ENCODE results near the gene DRC3.

DRC3 gene

GRCh38 chr17:17928398-17929287, 44.0 kb upstream of the DRC3 start:
- no peak for TF ChIP-seq CTCF (IDR thresholded peaks at IDR 0.05; ENCODE audit: insufficient read depth, low read length, poor library complexity, severe bottlenecking)
- no peaks in the 10 kb centered on the region for H3K36me3 ChIP-seq (ENCODE audit: control insufficient read depth, insufficient read depth, low read length)
- no peak for DNase-seq (ENCODE audit: extremely low read depth, insufficient read length)
- no peak overlapping the region for H3K4me3 ChIP-seq (replicated peaks; ENCODE audit: low read depth, low read length)
- H3K27me3 ChIP-seq (replicated peaks; ENCODE audit: control insufficient read depth, insufficient read depth, low read length) = no peaks in the 10 kb centered on the region

- Histone ChIP-seq H3K4me3 (replicated peaks; ENCODE audit: low read depth, low read length) (no peak overlapping the region), H3K36me3 (ENCODE audit: control insufficient read depth, insufficient read depth, low read length) (no peaks in the 10 kb centered on the region), H3K27me3 (replicated peaks; ENCODE audit: control insufficient read depth, insufficient read depth, low read length) (no peaks in the 10 kb centered on the region)
- no peak for TF ChIP-seq CTCF (IDR thresholded peaks at IDR 0.05; ENCODE audit: insufficient read depth, low read length, poor library complexity, severe bottlenecking)
- no peak for DNase-seq (ENCODE audit: extremely low read depth, insufficient read length)
These were observed 42.8 kb upstream of the DRC3 start for GRCh38 chr17:17929655-17930380.

- Histone ChIP-seq H3K36me3 (ENCODE audit: control insufficient read depth, insufficient read depth, low read length) (no peaks in the 10 kb centered on the region), H3K27me3 (replicated peaks; ENCODE audit: control insufficient read depth, insufficient read depth, low read length) (no peaks in the 10 kb centered on the region), H3K4me3 (replicated peaks; ENCODE audit: low read depth, low read length) (no peak overlapping the region)
- no peak for DNase-seq (ENCODE audit: extremely low read depth, insufficient read length)
- TF ChIP-seq CTCF (IDR thresholded peaks at IDR 0.05; ENCODE audit: insufficient read depth, low read length, poor library complexity, severe bottlenecking) = no peak
These were observed 42.0 kb upstream of the DRC3 start for GRCh38 chr17:17930674-17931073.

GRCh38 chr17:17931159-17931558, 41.5 kb upstream of the DRC3 start:
- no peaks in the 10 kb centered on the region for H3K36me3 ChIP-seq (ENCODE audit: control insufficient read depth, insufficient read depth, low read length)
- no peak for DNase-seq (ENCODE audit: extremely low read depth, insufficient read length)
- H3K27me3 ChIP-seq (replicated peaks; ENCODE audit: control insufficient read depth, insufficient read depth, low read length) = no peaks in the 10 kb centered on the region
- TF ChIP-seq CTCF (IDR thresholded peaks at IDR 0.05; ENCODE audit: insufficient read depth, low read length, poor library complexity, severe bottlenecking) = no peak
- no peak overlapping the region for H3K4me3 ChIP-seq (replicated peaks; ENCODE audit: low read depth, low read length)

GRCh38 chr17:17933775-17934174, 38.9 kb upstream of the DRC3 start:
- Histone ChIP-seq H3K27me3 (replicated peaks; ENCODE audit: control insufficient read depth, insufficient read depth, low read length) (no peaks in the 10 kb centered on the region), H3K36me3 (ENCODE audit: control insufficient read depth, insufficient read depth, low read length) (no peaks in the 10 kb centered on the region), H3K4me3 (replicated peaks; ENCODE audit: low read depth, low read length) (no peak overlapping the region)
- no peak for TF ChIP-seq CTCF (IDR thresholded peaks at IDR 0.05; ENCODE audit: insufficient read depth, low read length, poor library complexity, severe bottlenecking)
- no peak for DNase-seq (ENCODE audit: extremely low read depth, insufficient read length)
